ENCODE measurements around the gene RRM1.

- TF ChIP-seq POLR2AphosphoS5 (IDR thresholded peaks at IDR 0.05; ENCODE audit: low read depth, low read length) (no peak), TAF1 (IDR thresholded peaks at IDR 0.05; ENCODE audit: borderline replicate concordance, insufficient read depth, low read length) (no peak)
- TF ChIP-seq, protein P1, sequence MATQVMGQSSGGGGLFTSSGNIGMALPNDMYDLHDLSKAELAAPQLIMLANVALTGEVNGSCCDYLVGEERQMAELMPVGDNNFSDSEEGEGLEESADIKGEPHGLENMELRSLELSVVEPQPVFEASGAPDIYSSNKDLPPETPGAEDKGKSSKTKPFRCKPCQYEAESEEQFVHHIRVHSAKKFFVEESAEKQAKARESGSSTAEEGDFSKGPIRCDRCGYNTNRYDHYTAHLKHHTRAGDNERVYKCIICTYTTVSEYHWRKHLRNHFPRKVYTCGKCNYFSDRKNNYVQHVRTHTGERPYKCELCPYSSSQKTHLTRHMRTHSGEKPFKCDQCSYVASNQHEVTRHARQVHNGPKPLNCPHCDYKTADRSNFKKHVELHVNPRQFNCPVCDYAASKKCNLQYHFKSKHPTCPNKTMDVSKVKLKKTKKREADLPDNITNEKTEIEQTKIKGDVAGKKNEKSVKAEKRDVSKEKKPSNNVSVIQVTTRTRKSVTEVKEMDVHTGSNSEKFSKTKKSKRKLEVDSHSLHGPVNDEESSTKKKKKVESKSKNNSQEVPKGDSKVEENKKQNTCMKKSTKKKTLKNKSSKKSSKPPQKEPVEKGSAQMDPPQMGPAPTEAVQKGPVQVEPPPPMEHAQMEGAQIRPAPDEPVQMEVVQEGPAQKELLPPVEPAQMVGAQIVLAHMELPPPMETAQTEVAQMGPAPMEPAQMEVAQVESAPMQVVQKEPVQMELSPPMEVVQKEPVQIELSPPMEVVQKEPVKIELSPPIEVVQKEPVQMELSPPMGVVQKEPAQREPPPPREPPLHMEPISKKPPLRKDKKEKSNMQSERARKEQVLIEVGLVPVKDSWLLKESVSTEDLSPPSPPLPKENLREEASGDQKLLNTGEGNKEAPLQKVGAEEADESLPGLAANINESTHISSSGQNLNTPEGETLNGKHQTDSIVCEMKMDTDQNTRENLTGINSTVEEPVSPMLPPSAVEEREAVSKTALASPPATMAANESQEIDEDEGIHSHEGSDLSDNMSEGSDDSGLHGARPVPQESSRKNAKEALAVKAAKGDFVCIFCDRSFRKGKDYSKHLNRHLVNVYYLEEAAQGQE (IDR thresholded peaks at IDR 0.05; ENCODE audit: insufficient read depth in 1 of 2, low read depth in 2 of 2, low read length in 2 of 2): no peak
Observed at GRCh38 chr11:4048340-4048739, 46.3 kb upstream of the RRM1 start.

Data from PFSK-1 (cell line).